Esophagus muscularis mucosa (tissue), 3 donors: ENCODE data around the gene GOLGA6L6.
"Not testable (repeated sequence)": the region's sequence is repeated elsewhere in the genome, so short reads cannot be mapped to it uniquely, and the experiment has no call there.

Source experiments
- CTCF ChIP-seq, 3 experiments: fragments of 200-600 bp in 2 of 3; fragments of 450-650 bp in 1 of 3; sonication (generic) in 2 of 3; IDR thresholded peaks; one replicate each; pipeline ENCODE4 v1.5.1; 2017 to 2019; ENCODE audit warnings: antibody characterized with exemption in 3 of 3, mild to moderate bottlenecking in 2 of 3, moderate library complexity in 1 of 3
- POLR2A ChIP-seq: fragments of 450-650 bp; IDR thresholded peaks from one replicate; pipeline ENCODE4 v1.6.1; 2017; ENCODE audit warnings: antibody characterized with exemption, moderate library complexity, mild to moderate bottlenecking, low read depth
- POLR2AphosphoS5 ChIP-seq, 2 donors: sonication (generic); formaldehyde crosslinking; IDR thresholded peaks; one replicate each; pipeline ENCODE4 v1.6.1; 2017; ENCODE audit warnings: antibody characterized with exemption in 2 of 2

GRCh38 chr15:20505926-20506658 is 35.5 kb downstream of the GOLGA6L6 start:
- not testable (repeated sequence) for TF ChIP-seq CTCF (IDR thresholded peaks at IDR 0.05); POLR2AphosphoS5 (IDR thresholded peaks at IDR 0.05); POLR2A
